Neuron (in vitro differentiated cells): Measurements from ENCODE around the gene RASSF10.
A peak's percentile ranks its signal among the peaks of the same experiment; 100 is the strongest.

ENCODE experiments used
- H2AFZ ChIP-seq: one replicate; pipeline ENCODE4 v1.6.1; 2013; ENCODE audit warnings: low read depth, mild to moderate bottlenecking, inconsistent platforms, low read length, moderate library complexity
- H3K27me3 ChIP-seq: one replicate; pipeline ENCODE4 v1.6.1; 2013; ENCODE audit warnings: low read length; ENCODE audit not compliant: insufficient read depth
- H3K36me3 ChIP-seq: one replicate; pipeline ENCODE4 v1.6.1; 2013; ENCODE audit warnings: low read length; ENCODE audit not compliant: insufficient read depth
- H3K4me1 ChIP-seq: one replicate; pipeline ENCODE4 v1.6.1; 2013; ENCODE audit warnings: low read length; ENCODE audit not compliant: insufficient read depth
- H3K4me3 ChIP-seq: 2 replicates; pipeline ENCODE4 v1.5.1; 2013; ENCODE audit warnings: mild to moderate bottlenecking, low read length, moderate library complexity
- H3K9me3 ChIP-seq: one replicate; pipeline ENCODE4 v1.6.1; 2013; ENCODE audit warnings: low read length

Gene RASSF10

DNA sequence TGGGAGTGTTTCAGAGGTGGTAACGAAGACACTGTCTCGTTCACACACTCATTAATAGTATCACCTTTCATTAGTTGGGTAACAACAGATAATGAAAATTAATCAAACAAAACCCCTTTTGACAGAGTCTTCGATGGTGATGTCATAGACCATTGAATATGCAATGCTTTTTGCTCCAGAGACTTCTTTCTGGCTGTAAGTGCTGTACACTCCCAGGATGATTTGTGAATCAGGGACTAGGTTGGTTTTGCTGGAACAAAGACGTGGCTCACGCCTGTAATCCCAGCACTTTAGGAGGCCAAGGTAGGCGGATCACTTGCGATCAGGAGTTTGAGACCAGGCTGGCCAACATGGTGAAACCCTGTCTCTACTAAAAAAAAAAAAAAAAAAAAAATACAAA, 9.5 kb upstream of the RASSF10 start:
- peaks cover 6% of the 10 kb centered on the region for H3K4me1 ChIP-seq
- no peaks in the 10 kb centered on the region for H3K9me3 ChIP-seq
- H2AFZ ChIP-seq = no peak overlapping the region
- H3K27me3 ChIP-seq = no peaks in the 10 kb centered on the region
- no peak overlapping the region for H3K4me3 ChIP-seq
- no peaks in the 10 kb centered on the region for H3K36me3 ChIP-seq

DNA sequence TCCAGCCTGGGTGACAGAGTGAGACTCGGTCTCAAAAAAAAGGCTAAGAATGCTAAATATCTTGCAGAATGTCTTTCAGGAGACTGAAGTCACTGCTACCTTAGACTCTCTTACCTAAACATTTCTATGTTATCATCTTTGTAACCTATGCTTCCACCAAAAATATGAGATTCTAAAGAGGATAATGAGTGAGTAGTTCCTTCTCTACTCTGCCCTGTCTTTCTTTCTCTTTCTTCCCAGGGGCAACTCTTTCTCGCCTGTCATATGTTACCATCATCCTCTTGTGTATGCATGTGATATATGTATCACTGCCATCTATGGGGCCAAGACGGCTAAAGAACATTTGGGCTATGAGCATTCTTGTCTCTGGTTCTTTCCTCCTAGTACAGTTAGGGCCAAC, 9.0 kb upstream of the RASSF10 start:
- H3K9me3 ChIP-seq = no peaks in the 10 kb centered on the region
- no peak overlapping the region for H2AFZ ChIP-seq
- H3K36me3 ChIP-seq = no peaks in the 10 kb centered on the region
- H3K27me3 ChIP-seq = no peaks in the 10 kb centered on the region
- H3K4me1 ChIP-seq = peaks cover 6% of the 10 kb centered on the region
- H3K4me3 ChIP-seq = no peak overlapping the region

DNA sequence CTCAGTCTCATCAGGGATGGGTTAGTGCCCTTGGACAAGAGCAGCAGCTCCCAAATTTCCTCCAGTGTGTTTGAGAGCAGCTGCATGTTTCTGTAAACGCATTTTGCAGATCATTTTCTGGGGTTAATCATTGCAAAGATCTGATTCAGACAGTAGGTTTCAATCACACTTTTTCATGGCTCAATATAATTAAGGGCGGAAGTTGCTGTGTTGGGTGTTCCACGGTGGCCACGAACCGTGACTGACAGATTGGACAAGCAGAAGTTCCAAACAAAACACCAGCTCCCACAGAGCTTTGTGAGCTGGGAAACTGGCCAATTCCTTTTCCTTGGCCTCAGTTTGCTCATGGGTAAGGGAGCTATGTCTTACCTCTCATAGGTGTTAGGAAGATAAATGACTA, 8.4 kb upstream of the RASSF10 start:
- Histone ChIP-seq H3K9me3 (no peaks in the 10 kb centered on the region), H3K27me3 (no peaks in the 10 kb centered on the region), H3K36me3 (no peaks in the 10 kb centered on the region), H2AFZ (no peak overlapping the region), H3K4me3 (no peak overlapping the region), H3K4me1 (peaks cover 6% of the 10 kb centered on the region)

DNA sequence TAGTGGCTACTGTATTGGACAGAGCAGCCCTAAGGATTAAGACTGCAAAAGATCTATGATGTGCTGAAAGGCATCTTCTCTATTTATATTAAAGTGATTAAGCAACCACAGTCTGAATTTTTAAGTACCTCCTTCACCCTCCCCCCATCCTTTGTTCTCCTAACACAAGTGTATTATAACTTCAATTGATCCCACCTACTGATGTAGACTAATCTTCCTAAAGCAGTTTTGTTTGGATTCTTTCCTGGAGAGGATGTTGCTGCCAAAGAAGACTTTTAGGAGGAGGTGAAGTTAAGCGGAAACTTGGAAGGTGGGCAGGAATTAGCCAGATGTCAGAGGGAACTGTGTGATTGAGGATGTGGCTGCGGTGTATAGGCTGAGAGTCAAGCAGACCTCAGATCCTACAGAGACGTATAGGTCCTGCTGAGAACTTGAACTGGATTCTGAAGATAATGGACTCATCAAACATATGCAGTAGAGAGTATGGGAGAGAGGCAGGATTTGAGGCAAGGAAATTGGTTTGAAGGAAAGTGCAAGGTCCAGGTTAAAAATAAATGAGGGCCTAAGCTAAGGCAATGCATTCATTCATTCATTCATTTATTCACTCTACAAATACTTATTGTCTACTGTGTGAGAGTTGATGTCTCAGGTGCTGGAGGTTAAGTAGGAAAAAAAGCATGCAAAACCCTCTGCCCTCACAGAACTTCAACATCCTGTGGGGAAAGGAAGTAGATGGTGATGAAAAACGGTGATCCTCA, 5.2 kb upstream of the RASSF10 start:
- H3K9me3 ChIP-seq = no peaks in the 10 kb centered on the region
- H3K27me3 ChIP-seq = no peaks in the 10 kb centered on the region
- H3K4me3 ChIP-seq = no peak overlapping the region
- no peak overlapping the region for H2AFZ ChIP-seq
- H3K36me3 ChIP-seq = no peaks in the 10 kb centered on the region
- H3K4me1 ChIP-seq = peaks cover 10% of the 10 kb centered on the region

DNA sequence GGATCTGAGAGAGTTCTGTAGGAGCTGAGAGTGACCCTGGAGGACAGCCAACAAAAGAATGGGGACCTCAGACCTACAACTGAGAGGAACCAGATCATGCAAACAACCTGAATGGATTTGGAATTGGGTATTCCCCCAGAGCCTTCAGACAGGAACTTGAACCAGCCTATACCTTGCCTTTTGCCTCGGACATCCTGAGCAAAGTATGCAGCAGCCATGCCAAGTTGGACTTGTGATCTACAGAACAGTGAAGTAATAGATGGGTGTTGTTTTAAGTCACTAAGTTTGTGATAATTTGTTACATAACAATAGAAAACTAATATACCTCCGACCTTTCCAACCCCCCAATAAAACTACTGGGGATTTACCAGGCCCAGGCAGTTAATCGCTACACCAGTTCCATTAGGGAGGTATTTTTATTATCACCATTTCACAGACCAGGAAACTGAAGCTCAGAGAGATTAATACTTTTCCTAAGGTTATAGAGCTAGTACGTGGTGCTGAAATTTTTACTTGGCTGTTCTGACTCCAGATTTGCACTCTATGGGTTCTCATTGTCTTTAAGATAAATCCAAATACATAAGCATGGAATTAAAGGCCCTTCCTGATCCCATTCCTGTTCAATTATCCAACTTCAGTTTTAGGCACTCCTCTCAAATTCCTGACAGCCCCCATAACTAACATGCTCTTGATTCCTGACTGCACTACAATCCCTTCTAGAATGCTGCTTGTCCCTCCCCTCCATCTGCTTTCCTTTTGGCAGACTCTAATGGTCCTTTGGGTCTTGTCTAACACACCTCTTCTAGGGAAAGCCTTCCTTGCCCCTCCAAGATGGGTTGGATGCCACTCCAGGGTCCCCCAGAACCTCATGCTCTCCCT, 1.7 kb upstream of the RASSF10 start:
- H3K27me3 ChIP-seq = peaks cover 6% of the 10 kb centered on the region
- H2AFZ ChIP-seq = no peak overlapping the region
- peaks cover 13% of the 10 kb centered on the region for H3K4me1 ChIP-seq
- H3K9me3 ChIP-seq = peaks cover 5% of the 10 kb centered on the region
- H3K4me3 ChIP-seq = no peak overlapping the region
- H3K36me3 ChIP-seq = no peaks in the 10 kb centered on the region

DNA sequence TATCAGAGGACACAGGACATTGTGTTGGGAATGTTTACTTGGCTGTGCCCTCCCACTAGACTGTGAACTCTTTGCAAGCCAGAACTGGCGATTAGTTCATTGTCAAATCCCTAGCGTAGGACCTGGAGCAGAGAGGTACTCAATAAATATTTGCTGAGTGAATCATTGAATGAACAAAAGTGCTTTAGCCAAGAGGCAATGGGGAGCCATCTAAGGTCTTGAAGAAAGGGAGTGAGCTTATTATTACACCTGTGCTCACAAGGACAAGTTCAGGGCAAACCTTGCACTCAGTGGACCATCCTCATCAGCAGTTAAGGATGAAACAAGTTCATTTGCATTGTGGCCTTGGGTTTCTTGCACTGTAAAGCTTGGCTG, 1.1 kb upstream of the RASSF10 start:
- Histone ChIP-seq H3K4me3 (peak overlapping the region; percentile 68), H2AFZ (no peak overlapping the region), H3K27me3 (peaks cover 6% of the 10 kb centered on the region), H3K36me3 (no peaks in the 10 kb centered on the region), H3K4me1 (peaks cover 18% of the 10 kb centered on the region), H3K9me3 (peaks cover 5% of the 10 kb centered on the region)

DNA sequence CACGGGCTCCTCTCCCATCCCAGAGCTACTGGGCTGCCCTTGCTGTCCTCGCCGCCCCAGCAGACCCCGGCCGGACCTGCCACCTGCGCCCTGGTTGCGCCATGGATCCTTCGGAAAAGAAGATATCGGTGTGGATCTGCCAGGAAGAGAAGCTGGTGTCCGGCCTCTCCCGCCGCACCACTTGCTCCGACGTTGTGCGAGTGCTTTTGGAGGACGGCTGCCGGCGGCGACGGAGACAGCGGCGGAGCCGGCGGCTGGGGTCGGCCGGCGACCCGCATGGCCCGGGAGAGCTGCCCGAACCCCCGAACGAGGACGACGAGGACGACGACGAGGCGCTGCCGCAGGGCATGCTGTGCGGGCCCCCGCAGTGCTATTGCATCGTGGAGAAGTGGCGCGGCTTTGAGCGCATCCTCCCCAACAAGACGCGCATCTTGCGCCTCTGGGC, 382 bp downstream of the RASSF10 start:
- H3K36me3 ChIP-seq = no peaks in the 10 kb centered on the region
- H3K27me3 ChIP-seq = peaks cover 6% of the 10 kb centered on the region
- peak overlapping the region; percentile 68 for H3K4me3 ChIP-seq
- H3K9me3 ChIP-seq = peaks cover 5% of the 10 kb centered on the region
- peaks cover 26% of the 10 kb centered on the region for H3K4me1 ChIP-seq
- H2AFZ ChIP-seq = peak overlapping the region; percentile 82

DNA sequence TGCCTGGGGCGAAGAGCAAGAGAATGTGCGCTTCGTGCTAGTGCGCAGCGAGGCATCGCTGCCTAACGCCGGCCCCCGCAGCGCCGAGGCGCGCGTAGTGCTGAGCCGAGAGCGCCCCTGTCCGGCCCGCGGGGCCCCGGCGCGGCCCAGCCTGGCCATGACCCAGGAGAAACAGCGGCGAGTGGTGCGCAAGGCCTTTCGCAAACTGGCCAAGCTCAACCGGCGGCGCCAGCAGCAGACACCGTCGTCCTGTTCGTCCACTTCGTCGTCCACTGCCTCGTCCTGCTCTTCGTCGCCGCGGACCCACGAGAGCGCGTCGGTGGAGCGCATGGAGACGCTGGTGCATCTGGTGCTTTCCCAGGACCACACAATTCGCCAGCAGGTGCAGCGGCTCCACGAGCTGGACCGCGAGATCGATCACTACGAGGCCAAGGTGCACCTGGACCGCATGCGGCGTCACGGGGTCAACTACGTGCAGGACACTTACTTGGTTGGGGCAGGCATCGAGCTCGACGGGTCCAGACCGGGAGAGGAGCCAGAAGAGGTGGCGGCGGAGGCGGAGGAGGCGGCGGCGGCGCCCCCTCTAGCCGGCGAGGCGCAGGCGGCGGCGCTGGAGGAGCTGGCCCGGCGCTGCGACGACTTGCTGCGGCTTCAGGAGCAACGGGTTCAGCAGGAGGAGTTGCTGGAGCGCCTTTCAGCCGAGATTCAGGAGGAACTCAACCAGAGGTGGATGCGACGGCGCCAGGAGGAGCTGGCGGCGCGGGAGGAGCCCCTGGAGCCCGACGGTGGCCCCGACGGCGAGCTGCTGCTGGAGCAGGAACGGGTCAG, 1.0 kb downstream of the RASSF10 start:
- Histone ChIP-seq H3K4me3 (peak overlapping the region; percentile 68), H2AFZ (peak overlapping the region; percentile 82), H3K36me3 (no peaks in the 10 kb centered on the region), H3K9me3 (peaks cover 5% of the 10 kb centered on the region), H3K4me1 (peaks cover 26% of the 10 kb centered on the region), H3K27me3 (peaks cover 6% of the 10 kb centered on the region)

DNA sequence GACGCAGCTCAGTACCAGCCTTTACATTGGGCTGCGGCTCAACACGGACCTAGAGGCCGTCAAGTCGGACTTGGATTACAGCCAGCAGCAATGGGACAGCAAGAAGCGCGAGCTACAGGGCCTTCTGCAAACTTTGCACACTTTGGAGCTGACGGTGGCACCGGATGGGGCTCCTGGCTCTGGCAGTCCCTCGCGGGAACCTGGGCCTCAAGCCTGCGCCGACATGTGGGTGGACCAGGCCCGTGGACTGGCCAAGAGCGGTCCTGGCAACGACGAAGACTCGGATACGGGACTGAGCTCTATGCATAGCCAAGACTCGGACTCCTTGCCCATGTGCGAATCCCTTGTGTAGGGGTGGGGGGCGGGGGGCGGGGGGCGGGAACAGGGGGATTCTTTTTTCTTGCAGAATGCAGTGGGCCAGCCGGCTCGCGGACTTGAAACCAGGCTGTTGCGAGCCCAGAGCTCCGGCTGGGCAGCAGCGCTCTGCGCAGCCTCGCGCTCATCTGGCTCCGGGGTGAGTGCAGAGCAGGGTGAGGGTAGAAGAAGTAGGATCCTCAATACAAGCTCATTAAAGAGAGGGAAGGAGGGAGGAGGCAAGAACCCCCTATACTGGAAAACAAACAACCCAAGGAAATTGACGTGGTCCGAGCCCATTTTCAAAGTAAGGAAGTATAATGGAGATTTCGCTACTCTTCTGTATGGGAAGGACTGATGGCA, 1.8 kb downstream of the RASSF10 start:
- Histone ChIP-seq H3K4me1 (peaks cover 26% of the 10 kb centered on the region), H3K36me3 (no peaks in the 10 kb centered on the region), H3K4me3 (peak overlapping the region; percentile 15), H3K9me3 (peaks cover 5% of the 10 kb centered on the region), H3K27me3 (peaks cover 6% of the 10 kb centered on the region), H2AFZ (no peak overlapping the region)

DNA sequence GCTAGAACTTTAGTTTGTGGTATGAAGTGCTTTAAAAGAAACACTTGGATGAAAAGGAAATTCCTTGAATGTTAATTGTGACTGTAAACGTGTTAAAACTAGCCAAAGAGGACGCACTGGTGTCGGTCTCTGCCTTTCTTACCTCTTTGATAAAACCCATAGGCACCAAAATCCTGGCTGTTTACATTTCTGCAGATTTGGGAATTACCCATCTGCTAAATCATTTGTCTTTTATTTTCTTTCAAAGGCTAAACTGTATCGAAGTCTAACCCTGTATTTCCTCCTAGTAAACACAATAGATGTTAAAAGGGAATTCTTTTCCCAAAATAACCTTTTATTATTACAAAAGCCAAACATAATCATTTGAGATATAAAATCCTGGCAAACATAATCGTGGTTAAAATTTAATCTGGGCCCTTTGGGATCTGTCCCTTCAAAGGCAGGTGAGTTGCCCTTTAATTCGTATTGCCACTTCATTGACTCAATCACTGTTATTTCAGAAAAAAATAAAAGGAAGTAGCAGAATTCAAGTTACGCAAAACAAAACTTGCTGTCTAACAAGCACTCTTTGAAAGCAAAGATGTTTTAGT, 2.4 kb downstream of the RASSF10 start:
- no peak overlapping the region for H2AFZ ChIP-seq
- peaks cover 5% of the 10 kb centered on the region for H3K9me3 ChIP-seq
- H3K4me3 ChIP-seq = peak overlapping the region; percentile 15
- H3K27me3 ChIP-seq = peaks cover 6% of the 10 kb centered on the region
- no peaks in the 10 kb centered on the region for H3K36me3 ChIP-seq
- H3K4me1 ChIP-seq = peaks cover 26% of the 10 kb centered on the region

DNA sequence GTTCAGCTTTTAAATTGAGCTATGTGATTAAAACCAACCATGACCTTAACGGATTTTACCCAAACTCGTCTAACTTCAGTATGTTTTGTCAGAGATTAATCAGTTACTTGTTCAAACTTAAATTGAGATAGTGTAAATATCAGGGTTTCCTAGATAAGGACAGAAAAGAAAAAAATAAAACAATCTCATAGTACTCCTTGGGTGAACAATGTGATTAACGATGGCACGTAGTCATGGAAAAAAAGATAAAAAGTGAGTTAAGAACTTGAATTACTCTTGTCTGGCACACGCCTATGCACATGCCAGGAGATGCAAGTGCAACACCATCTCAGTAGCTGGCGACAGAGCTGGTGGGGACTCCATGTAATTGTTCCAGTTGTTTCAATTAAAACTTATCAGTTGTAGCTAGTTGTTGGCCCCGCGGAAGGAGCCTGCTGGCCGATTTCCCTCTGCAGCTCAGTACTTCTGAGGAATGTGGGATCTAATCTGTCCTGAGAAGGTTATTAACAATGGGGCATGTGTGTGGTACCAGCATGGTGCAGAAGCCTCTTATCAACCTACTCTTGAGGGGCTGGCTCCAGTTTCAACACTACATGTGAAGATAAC, 3.0 kb downstream of the RASSF10 start:
- Histone ChIP-seq H3K36me3 (no peaks in the 10 kb centered on the region), H2AFZ (no peak overlapping the region), H3K27me3 (peaks cover 6% of the 10 kb centered on the region), H3K9me3 (peaks cover 5% of the 10 kb centered on the region), H3K4me3 (no peak overlapping the region), H3K4me1 (peaks cover 26% of the 10 kb centered on the region)

DNA sequence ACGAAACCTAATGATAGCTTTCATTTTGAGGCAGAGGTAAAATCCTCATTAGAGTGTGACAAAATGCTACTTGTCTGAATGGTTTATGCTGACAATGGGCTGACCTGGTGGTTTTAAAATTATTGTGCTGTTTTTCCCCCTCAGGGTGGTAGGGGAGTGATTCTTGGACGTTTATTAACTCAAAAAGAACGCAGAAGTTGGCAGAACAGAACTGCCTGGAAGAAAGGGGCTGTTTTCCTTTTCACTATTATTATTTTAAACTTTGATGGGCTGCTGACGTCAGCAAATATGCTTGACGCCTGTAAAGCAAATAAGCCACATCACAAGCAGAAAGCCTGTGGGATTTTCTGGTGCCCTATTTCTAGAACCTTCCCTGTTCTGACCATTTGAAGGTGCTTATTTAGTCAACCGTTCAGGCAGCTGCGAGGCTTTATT, 4.0 kb downstream of the RASSF10 start:
- H3K27me3 ChIP-seq = peaks cover 6% of the 10 kb centered on the region
- no peaks in the 10 kb centered on the region for H3K36me3 ChIP-seq
- H2AFZ ChIP-seq = no peak overlapping the region
- H3K4me1 ChIP-seq = peaks cover 26% of the 10 kb centered on the region
- H3K9me3 ChIP-seq = peaks cover 5% of the 10 kb centered on the region
- H3K4me3 ChIP-seq = no peak overlapping the region
